Measurements from ENCODE around the gene IRX5.

DNA sequence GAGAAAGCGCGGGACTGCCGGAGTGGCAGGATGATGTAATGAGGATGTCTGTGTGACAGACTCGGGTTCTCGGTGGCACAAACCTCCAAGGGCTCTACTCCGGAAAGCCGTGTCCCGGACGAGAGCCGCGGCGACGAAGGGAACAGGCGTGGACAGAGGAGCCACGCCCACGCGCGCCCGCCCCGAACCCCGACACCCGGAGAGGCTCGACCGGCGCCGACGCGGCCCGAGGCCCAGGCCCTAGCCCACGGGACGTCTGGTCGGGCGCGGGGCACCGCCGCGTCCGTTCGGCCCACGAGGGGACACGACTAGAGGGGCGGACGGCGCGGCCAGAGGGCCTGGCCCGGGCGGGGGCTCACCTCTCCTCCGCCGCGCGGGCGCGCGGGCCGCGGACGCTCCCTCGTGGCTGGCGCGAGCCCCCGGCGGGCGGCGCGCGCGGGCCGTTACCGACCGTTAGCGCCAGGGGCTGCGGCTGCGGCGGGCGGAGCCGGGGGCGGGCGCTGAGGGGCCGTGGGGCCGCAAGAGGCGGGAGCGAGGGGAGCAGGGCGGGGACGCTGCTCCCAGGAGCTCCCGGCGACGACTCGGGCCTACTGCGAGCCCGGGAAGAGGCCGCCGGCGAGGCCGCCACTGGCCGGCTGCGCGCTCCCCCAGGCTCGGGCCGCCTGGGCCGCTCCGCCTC is 2.1 kb upstream of the IRX5 start:
- peak; percentile 35 to 58 for TF ChIP-seq POLR2A (IDR thresholded peaks at IDR 0.05)
- TF ChIP-seq, protein P1, sequence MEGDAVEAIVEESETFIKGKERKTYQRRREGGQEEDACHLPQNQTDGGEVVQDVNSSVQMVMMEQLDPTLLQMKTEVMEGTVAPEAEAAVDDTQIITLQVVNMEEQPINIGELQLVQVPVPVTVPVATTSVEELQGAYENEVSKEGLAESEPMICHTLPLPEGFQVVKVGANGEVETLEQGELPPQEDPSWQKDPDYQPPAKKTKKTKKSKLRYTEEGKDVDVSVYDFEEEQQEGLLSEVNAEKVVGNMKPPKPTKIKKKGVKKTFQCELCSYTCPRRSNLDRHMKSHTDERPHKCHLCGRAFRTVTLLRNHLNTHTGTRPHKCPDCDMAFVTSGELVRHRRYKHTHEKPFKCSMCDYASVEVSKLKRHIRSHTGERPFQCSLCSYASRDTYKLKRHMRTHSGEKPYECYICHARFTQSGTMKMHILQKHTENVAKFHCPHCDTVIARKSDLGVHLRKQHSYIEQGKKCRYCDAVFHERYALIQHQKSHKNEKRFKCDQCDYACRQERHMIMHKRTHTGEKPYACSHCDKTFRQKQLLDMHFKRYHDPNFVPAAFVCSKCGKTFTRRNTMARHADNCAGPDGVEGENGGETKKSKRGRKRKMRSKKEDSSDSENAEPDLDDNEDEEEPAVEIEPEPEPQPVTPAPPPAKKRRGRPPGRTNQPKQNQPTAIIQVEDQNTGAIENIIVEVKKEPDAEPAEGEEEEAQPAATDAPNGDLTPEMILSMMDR (IDR thresholded peaks at IDR 0.05 in 4 of 5, conservative IDR thresholded peaks at IDR 0.05 in 1 of 5) = peak in 4 of 5 experiments; percentile 10 to 37 (median 23)
